Skin epidermis (tissue), 12 donors: ENCODE results near the gene TMEM185B.

ENCODE experiments used
- H3K27ac ChIP-seq, 21 experiments: fragments of 200-600 bp; sonication (generic) in 11 of 21; one replicate each; pipeline ENCODE4 v1.5.0; 2020; ENCODE audit warnings: mild to moderate bottlenecking in 3 of 21, inconsistent platforms in 2 of 21, moderate library complexity in 2 of 21
- H3K4me3 ChIP-seq, 7 experiments: fragments of 200-600 bp; sonication (generic) in 2 of 7; one replicate each; pipeline ENCODE4 v1.5.0; 2020; ENCODE audit warnings: inconsistent platforms in 2 of 7, mild to moderate bottlenecking in 2 of 7, moderate library complexity in 1 of 7

The TMEM185B gene

DNA sequence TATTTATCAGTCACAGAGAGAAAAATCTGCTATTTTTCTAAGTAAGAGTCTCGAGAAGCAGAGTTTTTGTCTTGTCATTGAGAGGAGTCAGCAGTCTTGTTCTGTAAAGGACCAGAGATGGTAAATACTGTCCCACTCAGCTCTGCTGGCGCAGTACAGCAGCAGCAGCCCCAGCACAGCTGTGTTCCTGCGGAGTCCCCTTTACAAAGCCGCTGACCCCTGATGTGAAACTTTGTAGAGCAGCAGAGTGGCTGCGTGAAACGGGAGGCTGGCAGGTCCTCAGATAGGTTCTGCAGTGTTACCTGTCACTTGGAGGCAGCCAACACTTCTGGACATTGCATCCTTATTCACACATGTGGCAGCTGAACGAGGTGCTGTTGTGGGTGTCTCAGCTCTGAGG, 45.2 kb downstream of the TMEM185B start:
- Histone ChIP-seq H3K27ac (peak overlapping the region in 4 of 21 experiments; percentile 83 to 92 (median 87)), H3K4me3 (no peak overlapping the region)

DNA sequence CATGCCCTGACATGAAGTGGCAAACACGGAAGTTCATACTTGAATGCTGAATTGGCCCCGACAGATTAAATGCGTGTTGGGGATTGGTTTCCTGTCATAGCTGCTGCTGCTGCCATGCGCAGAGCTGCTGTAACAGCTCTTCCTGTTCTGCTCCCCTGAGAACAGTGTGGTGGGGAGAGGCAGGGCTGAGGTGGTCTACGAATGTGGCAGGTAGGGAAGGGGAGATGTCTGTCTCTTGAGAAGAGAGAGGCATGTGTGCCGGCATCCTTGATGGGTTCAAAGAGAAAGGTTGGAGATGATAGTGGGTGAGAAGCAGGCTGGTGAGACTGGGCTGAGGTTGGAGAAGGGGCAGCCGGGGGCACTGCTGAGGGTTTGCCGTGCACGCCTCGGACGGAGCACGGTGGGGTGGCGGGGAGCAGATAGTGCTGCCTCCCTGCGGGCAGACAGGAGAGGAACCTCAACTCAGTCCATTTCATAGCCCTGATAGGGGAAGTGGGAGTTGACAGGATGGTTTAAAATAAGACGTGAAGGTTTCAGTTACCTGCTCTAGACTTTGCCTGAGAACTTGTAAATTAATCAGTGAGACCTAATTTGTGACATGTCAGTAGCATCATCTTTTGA, 46.1 kb downstream of the TMEM185B start:
- Histone ChIP-seq H3K27ac (peak overlapping the region in 19 of 21 experiments; percentile 61 to 92 (median 77)), H3K4me3 (peak overlapping the region; percentile 18 to 45 (median 30))

DNA sequence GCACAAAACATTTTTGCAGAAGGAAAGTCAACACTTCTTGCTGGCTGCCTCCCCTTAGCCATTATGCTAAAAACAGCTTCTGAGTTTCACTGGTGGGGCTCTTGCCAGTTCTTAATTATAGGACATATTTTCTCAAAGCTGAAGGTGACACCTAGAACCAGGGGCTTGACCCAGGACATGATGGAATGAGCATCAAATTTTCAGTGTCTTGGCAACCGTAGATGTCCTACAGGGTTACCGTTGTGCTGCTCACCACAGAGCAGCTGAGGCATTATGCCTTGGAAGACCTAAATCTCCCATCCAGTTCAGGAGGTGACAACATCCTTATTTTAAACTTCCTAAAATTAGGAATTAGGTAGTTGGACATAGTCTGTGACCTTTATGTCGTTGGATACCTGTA, 46.7 kb downstream of the TMEM185B start:
- H3K27ac ChIP-seq, result peak overlapping the region in 18 of 21 experiments; percentile 70 to 92 (median 78)
- H3K4me3 ChIP-seq, result peak overlapping the region in 1 of 7 experiments; percentile 45

DNA sequence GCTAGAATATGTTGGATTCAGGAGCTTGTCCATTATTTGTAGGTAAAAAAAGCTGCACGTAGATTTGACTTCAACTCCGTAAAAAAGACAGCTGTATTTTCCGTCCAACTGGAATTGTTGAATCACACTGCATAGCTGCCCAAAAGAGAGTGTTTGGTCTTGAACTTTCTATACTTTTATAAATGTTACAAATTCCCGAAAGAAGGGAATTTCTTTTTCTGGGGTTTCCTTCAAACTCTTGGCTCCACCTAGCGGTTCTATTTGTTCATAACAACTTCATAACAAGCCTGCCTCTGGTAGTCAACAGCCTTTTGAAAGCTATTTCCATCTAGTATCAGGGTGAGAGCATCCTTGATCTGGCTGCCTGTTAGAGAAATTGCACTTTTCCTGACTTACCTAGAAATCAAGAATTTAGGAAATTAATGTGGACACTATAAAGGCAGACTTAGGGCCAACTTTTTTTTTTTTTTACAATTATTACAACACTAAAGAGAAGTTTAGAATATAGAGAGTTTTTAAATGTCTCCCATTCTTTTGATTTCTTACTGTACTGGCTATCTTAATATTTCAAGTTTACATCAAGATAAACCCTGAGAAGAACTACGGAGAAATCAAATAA, 48.1 kb downstream of the TMEM185B start:
- H3K27ac ChIP-seq, result no peak overlapping the region
- H3K4me3 ChIP-seq, result no peak overlapping the region
